AG09319 (cell line): ENCODE measurements around the gene PRDM10.
"Not testable (repeated sequence)": the region's sequence is repeated elsewhere in the genome, so short reads cannot be mapped to it uniquely, and the experiment has no call there.

Experiments
- DNase-seq: peaks from one replicate; pipeline ENCODE4 v3.0.0-alpha.2; 2010; ENCODE audit warnings: low read depth; ENCODE audit errors: extremely low read depth
- TF ChIP-seq, protein P1 (sequence below): IDR thresholded peaks from 2 replicates; pipeline ENCODE4 v1.5.1; 2011; ENCODE audit warnings: low read depth, mild to moderate bottlenecking, inconsistent platforms, low read length, moderate library complexity

PRDM10 gene

DNA sequence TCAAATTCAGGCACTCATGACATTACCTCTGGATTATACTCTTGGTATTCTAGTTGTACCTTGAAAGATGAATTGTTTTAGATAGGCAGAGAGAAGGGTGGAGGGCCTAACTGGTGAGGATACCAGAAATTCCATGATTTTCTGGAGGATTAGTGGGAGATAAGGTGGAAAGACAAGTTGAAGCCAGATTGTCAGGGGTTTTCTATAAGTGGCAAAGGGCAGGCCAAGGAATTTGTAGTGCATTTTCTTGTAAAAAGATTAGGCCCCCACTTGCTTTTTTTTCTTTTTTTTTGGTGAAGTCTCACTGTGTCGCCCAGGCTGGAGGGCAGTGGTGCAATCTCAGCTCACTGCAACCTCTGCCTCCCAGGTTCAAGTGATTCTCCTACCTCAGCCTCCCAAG is 28.4 kb upstream of the PRDM10 start:
- TF ChIP-seq, protein P1, sequence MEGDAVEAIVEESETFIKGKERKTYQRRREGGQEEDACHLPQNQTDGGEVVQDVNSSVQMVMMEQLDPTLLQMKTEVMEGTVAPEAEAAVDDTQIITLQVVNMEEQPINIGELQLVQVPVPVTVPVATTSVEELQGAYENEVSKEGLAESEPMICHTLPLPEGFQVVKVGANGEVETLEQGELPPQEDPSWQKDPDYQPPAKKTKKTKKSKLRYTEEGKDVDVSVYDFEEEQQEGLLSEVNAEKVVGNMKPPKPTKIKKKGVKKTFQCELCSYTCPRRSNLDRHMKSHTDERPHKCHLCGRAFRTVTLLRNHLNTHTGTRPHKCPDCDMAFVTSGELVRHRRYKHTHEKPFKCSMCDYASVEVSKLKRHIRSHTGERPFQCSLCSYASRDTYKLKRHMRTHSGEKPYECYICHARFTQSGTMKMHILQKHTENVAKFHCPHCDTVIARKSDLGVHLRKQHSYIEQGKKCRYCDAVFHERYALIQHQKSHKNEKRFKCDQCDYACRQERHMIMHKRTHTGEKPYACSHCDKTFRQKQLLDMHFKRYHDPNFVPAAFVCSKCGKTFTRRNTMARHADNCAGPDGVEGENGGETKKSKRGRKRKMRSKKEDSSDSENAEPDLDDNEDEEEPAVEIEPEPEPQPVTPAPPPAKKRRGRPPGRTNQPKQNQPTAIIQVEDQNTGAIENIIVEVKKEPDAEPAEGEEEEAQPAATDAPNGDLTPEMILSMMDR = no peak
- DNase-seq = no peak

GRCh38 chr11:130029137-130029536 is 26.5 kb upstream of the PRDM10 start:
- no peak for DNase-seq

GRCh38 chr11:130025371-130025770 is 22.7 kb upstream of the PRDM10 start:
- TF ChIP-seq, protein P1 = no peak
- DNase-seq = no peak

More at GRCh38 chr11:130029137-130029536, 26.5 kb upstream of the PRDM10 start:
- TF ChIP-seq, protein P1 = no peak

GRCh38 chr11:130024361-130024760 is 21.7 kb upstream of the PRDM10 start:
- TF ChIP-seq, protein P1 = no peak
- DNase-seq = no peak

DNA sequence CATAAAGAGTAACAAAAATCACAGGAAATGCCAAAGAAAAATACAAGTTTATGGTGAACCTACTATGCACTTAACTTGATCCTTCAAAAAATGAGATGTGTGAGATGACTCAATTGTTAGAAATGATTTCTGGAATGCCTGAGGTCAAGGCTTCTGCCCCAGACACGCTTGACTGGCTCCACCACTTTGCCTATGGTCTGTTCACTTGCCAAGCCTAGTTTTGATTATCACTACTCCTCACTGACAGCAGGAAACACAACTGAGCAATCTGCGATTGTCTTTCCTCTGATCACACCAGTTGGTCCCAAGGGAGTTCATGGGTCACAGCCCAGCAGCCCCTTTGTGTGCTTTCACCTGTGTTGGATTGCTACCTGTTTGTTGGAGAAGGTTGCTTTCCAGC is 20.6 kb upstream of the PRDM10 start:
- DNase-seq = no peak
- TF ChIP-seq, protein P1 = no peak

DNA sequence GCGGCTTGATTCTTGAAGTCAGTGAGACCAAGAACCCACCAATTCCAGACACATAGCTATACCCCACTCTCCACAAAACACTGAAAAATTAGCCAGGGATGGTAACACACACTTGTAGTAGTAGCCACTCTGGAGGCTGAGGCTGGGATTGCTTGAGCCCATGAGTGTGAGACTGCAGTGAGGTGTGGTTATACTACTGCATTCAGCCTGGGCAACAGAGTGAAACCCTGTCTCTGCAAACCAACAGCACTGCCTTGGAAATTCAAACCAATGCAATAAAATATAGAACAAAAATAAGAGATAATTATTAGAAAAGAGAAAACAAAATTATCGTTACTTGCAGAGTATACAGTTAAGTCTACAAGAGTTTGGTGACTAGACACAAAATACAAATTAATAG is 20.2 kb upstream of the PRDM10 start:
- TF ChIP-seq, protein P1 = no peak
- DNase-seq = no peak

- DNase-seq = not testable (repeated sequence)
Measured at GRCh38 chr11:130021606-130022005, 19.0 kb upstream of the PRDM10 start.

GRCh38 chr11:130020323-130020722 is 17.7 kb upstream of the PRDM10 start:
- TF ChIP-seq, protein P1 = no peak
- no peak for DNase-seq

DNA sequence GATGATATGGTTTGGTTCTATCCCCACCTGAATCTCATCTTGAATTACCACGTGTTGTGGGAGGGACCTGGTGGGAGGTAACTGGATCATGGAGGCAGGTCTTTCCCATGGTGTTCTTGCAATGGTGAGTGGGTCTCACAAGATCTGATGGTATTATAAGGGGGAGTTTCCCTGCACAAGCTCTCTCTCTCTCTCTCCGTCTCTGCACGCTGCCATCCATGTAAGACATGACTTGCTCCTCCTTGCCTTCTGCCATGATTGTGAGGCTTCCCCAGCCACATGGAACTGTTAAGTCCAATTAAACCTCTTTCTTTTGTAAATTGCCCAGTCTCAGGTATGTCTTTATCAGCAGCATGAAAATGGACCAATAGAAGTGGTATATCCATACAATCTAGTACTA is 13.2 kb upstream of the PRDM10 start:
- DNase-seq = not testable (repeated sequence)
